ENCODE measurements around the gene SOAT2. TPM values are rescaled to one million over a fixed set of nuclear protein-coding genes. Genes with fewer than 3 reads are reported as not detected.
A peak's percentile ranks its signal among the peaks of the same experiment; 100 is the strongest.

The SOAT2 gene
- total RNA-seq, 3 donors from 2014 or later: 0.16 to 0.33 TPM; not detected in 1

DNA sequence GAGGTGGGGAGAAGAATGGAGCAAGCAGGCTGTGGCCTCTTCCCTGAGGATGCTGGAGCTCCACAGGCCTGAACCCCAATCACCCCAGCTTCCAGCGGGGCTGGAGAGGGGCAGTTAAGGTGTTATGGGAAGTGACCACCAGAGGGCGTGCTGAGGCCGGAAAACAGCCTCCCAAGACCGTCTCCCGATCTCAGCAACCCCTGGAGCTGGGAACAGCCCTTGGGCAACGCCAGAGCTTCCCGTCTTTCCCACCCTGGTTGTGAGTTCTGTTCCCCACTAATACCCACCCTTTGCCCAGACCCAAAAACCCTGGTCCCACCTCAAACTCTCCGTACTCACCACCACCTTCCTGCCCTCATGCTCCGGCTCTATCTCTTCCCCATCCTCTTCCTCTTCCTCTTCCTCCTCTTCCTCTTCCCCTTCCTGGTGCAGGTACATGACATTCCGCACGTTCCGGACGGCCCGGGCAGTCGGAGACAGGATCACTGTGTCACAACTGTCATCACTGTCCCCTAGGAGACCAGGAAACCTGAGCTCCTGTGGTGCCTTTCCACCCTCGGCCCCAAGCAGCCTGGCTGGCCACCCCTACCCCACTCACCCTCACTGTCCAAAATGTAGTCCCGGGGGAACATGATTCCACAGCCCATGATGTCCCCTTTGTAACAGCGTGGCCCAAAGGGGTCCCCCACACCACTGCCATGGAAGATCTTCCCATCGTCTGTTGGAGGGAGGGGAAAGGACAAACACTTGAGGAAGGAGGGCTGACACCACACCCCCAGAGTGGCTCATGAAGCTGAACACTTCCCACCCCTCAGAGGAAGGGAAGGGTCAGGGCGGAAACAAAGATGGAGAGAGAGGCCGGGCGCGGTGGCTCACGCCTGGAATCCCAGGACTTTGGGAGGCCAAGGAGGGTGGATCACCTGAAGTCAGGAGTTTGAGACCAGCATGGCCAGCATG is 37.0 kb upstream of the SOAT2 start:
- peak overlapping the region; percentile 75 to 89 for H3K27ac ChIP-seq
- intact Hi-C loops (cut with DNase I; ENCODE audit: low total_unique reads): no loop called here
- DNase-seq (ENCODE audit: low spot score in 2 of 2): peak in 1 of 2 donors; percentile 78
- H3K9me3 ChIP-seq: no peaks in the 10 kb centered on the region
- H3K4me1 ChIP-seq: peaks cover 12 to 17% of the 10 kb centered on the region in 2 donors
- H3K27me3 ChIP-seq: no peaks in the 10 kb centered on the region
- H3K4me3 ChIP-seq: peak overlapping the region in 2 of 3 donors; percentile 24 to 33
- TF ChIP-seq, protein P1, sequence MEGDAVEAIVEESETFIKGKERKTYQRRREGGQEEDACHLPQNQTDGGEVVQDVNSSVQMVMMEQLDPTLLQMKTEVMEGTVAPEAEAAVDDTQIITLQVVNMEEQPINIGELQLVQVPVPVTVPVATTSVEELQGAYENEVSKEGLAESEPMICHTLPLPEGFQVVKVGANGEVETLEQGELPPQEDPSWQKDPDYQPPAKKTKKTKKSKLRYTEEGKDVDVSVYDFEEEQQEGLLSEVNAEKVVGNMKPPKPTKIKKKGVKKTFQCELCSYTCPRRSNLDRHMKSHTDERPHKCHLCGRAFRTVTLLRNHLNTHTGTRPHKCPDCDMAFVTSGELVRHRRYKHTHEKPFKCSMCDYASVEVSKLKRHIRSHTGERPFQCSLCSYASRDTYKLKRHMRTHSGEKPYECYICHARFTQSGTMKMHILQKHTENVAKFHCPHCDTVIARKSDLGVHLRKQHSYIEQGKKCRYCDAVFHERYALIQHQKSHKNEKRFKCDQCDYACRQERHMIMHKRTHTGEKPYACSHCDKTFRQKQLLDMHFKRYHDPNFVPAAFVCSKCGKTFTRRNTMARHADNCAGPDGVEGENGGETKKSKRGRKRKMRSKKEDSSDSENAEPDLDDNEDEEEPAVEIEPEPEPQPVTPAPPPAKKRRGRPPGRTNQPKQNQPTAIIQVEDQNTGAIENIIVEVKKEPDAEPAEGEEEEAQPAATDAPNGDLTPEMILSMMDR (IDR thresholded peaks at IDR 0.05): peak; percentile 89 to 93 (median 93)
- TF ChIP-seq POLR2AphosphoS5 (IDR thresholded peaks at IDR 0.05): peak; percentile 28 to 74 (median 62)
- TF ChIP-seq POLR2A (IDR thresholded peaks at IDR 0.05): no peak
- no peaks in the 10 kb centered on the region for H3K36me3 ChIP-seq

DNA sequence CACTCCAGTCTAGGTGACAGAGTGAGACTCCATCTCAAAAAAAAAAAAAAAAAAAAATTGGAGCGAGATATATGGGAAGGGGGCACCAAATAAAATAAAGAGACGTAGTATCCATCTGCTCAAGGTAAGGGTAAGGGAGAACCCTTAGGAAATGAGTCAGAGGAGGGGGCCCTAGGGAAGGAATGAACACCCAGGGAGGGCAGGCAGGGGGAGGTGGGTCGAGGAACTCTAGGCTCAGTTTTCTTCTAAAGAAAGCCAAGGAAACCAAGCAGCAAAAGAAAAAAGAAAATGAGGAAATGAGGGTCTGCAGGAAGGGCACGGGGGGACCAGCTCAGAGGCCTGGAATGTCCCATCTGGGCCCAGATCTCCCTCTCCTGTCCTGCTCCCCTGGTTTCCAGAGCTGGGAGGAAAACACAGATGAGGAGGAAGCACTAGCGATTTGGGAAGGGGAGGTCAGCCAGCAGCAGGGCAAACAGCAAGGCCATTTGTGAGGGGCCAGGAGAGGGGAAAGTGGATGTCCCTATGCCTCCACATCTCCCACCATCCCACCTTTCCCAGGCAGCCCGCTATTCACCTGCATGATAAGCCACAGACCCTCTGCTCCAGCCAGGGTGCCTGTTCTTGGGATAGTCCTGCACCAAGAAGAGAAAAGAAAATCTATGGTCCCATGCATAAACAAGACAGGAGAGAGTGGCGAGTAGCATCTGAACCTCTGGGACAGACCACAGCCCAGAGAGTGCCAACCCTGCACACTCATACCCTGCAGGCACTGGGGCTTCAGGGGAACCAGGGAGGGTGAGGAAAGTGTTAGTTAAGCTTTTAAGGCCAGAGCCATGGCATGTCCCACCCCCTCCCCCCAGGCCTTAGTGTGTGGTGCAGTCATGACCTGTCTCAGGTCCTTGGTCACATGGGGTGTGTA is 36.0 kb upstream of the SOAT2 start:
- Histone ChIP-seq H3K4me3 (no peak overlapping the region), H3K4me1 (peaks cover 4 to 11% of the 10 kb centered on the region in 2 donors), H3K27ac (peak overlapping the region; percentile 18 to 87), H3K36me3 (no peaks in the 10 kb centered on the region), H3K9me3 (no peaks in the 10 kb centered on the region), H3K27me3 (no peaks in the 10 kb centered on the region)
- TF ChIP-seq POLR2A (IDR thresholded peaks at IDR 0.05) (no peak), POLR2AphosphoS5 (IDR thresholded peaks at IDR 0.05) (no peak)
- TF ChIP-seq, protein P1 (IDR thresholded peaks at IDR 0.05): no peak
- intact Hi-C loops (cut with DNase I; ENCODE audit: low total_unique reads): no loop called here
- DNase-seq (ENCODE audit: low spot score in 2 of 2): no peak

DNA sequence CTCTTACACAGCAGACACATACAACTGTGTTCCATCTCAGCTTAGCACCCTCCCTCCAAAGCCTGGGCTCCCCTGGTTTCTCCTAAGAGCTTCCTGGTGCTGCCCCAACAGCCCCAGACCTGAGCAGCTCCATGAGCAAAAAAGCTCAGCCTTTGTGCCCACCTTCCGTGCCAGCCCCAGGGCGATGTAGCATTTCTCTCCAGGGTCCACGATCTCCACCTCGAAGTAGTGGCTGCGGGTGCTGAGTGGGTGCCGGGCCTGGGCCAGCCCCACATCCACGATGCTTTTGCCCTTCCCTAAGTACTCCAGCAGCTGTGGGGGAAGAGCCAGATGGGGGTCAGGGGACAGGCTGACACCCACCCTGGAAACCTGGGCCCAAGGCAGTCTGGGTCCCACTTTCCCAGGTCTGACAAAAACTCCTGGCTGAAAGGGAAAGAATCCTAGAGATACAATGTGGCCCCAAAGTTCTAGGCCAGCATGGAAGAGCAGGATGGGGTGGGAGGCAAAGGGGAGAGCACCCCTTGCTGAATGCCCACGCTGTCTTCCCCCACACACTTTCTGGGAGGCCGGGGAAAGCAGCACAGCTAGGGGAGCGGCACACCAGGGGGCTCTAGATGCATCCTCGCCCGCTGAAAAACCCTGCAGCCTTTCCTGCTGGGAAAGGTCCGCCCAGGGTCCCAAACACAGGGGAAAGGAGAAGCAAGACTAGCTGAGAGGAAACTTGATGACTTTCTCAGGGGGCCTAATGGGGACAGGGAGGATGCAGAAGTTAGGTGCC is 35.1 kb upstream of the SOAT2 start:
- TF ChIP-seq POLR2A (IDR thresholded peaks at IDR 0.05) (no peak), POLR2AphosphoS5 (IDR thresholded peaks at IDR 0.05) (no peak)
- TF ChIP-seq, protein P1 (IDR thresholded peaks at IDR 0.05): no peak
- H3K4me1 ChIP-seq: peaks cover 4% of the 10 kb centered on the region in 2 donors
- H3K36me3 ChIP-seq: no peaks in the 10 kb centered on the region
- intact Hi-C loops (cut with DNase I; ENCODE audit: low total_unique reads): no loop called here
- H3K9me3 ChIP-seq: no peaks in the 10 kb centered on the region
- H3K27ac ChIP-seq: peak overlapping the region; percentile 67 to 87
- H3K4me3 ChIP-seq: no peak overlapping the region
- H3K27me3 ChIP-seq: no peaks in the 10 kb centered on the region
- DNase-seq (ENCODE audit: low spot score in 2 of 2): no peak

DNA sequence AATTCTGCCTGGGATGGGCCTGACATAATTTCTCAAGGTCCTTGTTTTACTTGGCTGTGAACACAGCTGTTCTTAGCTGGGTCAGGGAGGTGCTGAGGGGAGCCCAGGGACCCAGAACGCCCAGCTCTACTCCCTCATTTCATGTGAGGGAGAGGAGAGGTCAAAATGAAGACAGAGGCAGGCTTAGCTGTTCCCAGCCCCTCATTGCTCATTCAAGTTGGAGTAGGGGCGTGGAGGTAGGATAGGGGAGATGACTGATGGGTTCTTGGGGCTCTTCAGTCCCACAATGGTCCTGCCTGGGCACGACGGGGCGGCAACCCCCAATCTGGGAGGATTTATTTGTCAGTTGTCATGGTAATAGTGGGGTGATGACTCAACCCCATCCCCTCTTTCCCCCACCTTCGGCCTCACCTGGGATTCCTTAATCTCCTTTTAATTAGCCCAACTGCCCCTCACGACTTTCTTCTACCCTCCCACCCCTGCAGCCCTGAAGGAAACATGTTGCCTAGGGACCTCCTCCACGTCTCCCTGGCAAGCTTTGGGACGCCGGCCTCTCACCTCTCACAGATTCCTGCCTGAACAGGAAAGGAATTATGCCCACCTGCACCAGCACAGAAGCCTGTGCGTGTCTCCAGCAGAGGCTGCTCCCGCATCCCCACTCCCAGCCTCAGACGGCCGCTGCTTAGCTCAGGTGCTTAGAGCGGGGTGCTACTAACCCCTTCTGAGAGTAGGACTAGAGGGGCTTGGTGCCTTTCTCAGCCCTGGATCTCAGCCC is 34.3 kb upstream of the SOAT2 start:
- Histone ChIP-seq H3K4me1 (peaks cover 3 to 4% of the 10 kb centered on the region in 2 donors), H3K36me3 (no peaks in the 10 kb centered on the region), H3K9me3 (no peaks in the 10 kb centered on the region), H3K27ac (peak overlapping the region; percentile 67 to 87), H3K27me3 (no peaks in the 10 kb centered on the region), H3K4me3 (no peak overlapping the region)
- DNase-seq (ENCODE audit: low spot score in 2 of 2): no peak
- no peak for TF ChIP-seq POLR2AphosphoS5 (IDR thresholded peaks at IDR 0.05)
- TF ChIP-seq POLR2A (IDR thresholded peaks at IDR 0.05): no peak
- TF ChIP-seq, protein P1 (IDR thresholded peaks at IDR 0.05): no peak
- intact Hi-C loops (cut with DNase I; ENCODE audit: low total_unique reads): no loop called here
